Endothelial cell of umbilical vein (primary cell): ENCODE data around the gene PTPRK.

Experiments
- POLR2A ChIP-seq: IDR thresholded peaks from 2 replicates; pipeline ENCODE4 v1.6.1; 2012; ENCODE audit warnings: low read depth, mild to moderate bottlenecking, control low read depth, low read length
- TF ChIP-seq, protein P1 (sequence below), 2 donors: IDR thresholded peaks; 1 replicate in 1 of 2; 2 replicates in 1 of 2; pipeline ENCODE4 v1.5.1; 2011; ENCODE audit warnings: low read length in 2 of 2, mild to moderate bottlenecking in 2 of 2, moderate library complexity in 2 of 2, control low read depth in 1 of 2, inconsistent platforms in 1 of 2, low read depth in 1 of 2; ENCODE audit not compliant: insufficient read depth in 1 of 2; ENCODE audit errors: extremely low read depth in 1 of 2

- TF ChIP-seq, protein P1, sequence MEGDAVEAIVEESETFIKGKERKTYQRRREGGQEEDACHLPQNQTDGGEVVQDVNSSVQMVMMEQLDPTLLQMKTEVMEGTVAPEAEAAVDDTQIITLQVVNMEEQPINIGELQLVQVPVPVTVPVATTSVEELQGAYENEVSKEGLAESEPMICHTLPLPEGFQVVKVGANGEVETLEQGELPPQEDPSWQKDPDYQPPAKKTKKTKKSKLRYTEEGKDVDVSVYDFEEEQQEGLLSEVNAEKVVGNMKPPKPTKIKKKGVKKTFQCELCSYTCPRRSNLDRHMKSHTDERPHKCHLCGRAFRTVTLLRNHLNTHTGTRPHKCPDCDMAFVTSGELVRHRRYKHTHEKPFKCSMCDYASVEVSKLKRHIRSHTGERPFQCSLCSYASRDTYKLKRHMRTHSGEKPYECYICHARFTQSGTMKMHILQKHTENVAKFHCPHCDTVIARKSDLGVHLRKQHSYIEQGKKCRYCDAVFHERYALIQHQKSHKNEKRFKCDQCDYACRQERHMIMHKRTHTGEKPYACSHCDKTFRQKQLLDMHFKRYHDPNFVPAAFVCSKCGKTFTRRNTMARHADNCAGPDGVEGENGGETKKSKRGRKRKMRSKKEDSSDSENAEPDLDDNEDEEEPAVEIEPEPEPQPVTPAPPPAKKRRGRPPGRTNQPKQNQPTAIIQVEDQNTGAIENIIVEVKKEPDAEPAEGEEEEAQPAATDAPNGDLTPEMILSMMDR (IDR thresholded peaks at IDR 0.05; ENCODE audit: extremely low read depth in 1 of 2, insufficient read depth in 1 of 2, low read depth in 1 of 2, low read length in 2 of 2): no peak
- TF ChIP-seq POLR2A: no peak
Observed at GRCh38 chr6:128352366-128352765, 168.0 kb downstream of the PTPRK start.
